HepG2 (cell line): ENCODE results near the gene KCNH6. TPM values are rescaled to one million over a fixed set of nuclear protein-coding genes. Genes with fewer than 3 reads are reported as not detected.

Experiments used
- ATAC-seq: fragments of 200-7000 bp; cut with Tn5 transposase; 3 replicates; pipeline ENCODE4 v1.9.1; 2020; ENCODE audit warnings: mild to moderate bottlenecking, moderate library complexity
- BruUV-seq: library from RNA; stranded (reverse); fragments of 400-500 nt; replicated peaks from 2 replicates; lab custom pipeline; 2021; lab: Mats Ljungman, UMichigan
- CTCF ChIA-PET: fragments of 300-600 bp; formaldehyde crosslinking; extraction: SDS; loops from one replicate; lab custom pipeline; 2021; ENCODE audit warnings: low total read pairs, inconsistent platforms, low intra/inter-chr PET ratio; lab: Yijun Ruan, JAX
- POLR2A ChIA-PET: fragments of 350-600 bp; sonication (Branson Sonifier 250); formaldehyde crosslinking; loops from one replicate; lab custom pipeline; 2020; ENCODE audit warnings: antibody characterized with exemption, inconsistent platforms; lab: Yijun Ruan, JAX
- DNase-seq: peaks from one replicate; pipeline ENCODE4 v3.0.0-alpha.2; 2015; ENCODE audit warnings: low spot score
- FAIRE-seq: peaks from 3 replicates; lab custom pipeline; 2011; peaks lifted over from hg19 to GRCh38; lab: Jason Lieb, UNC
- H2AFZ ChIP-seq: one replicate; pipeline ENCODE4 v1.6.1; 2011; ENCODE audit warnings: low read length, inconsistent platforms
- H3K27ac ChIP-seq: fragments of 300-600 bp; 3 replicates; pipeline ENCODE4 v1.8.0; 2011; ENCODE audit warnings: mixed run types, mild to moderate bottlenecking, mixed read lengths, low read length, inconsistent platforms; ENCODE audit not compliant: insufficient read depth; ENCODE audit errors: extremely low read length
- H3K27me3 ChIP-seq, 2 experiments: fragments of 200-600 bp in 1 of 2; 2 replicates in 1 of 2; 3 replicates in 1 of 2; pipeline versions ENCODE4 v1.6.0 to v1.8.0; 2011; ENCODE audit warnings: low read length in 2 of 2, mild to moderate bottlenecking in 2 of 2, moderate library complexity in 2 of 2, inconsistent platforms in 1 of 2; ENCODE audit not compliant: insufficient read depth in 2 of 2, control insufficient read depth in 1 of 2
- H3K36me3 ChIP-seq, 2 experiments: fragments of 200-600 bp in 1 of 2; replicated peaks in 1 of 2; 2 replicates in 1 of 2; 3 replicates in 1 of 2; pipeline versions ENCODE4 v1.5.1 to v1.8.0; 2011; ENCODE audit warnings: low read length in 2 of 2, inconsistent platforms in 1 of 2; ENCODE audit not compliant: insufficient read depth in 2 of 2, control insufficient read depth in 1 of 2
- H3K4me1 ChIP-seq: 2 replicates; pipeline ENCODE4 v1.5.1; 2012; ENCODE audit warnings: low read length, inconsistent platforms; ENCODE audit not compliant: insufficient read depth
- H3K4me2 ChIP-seq: 2 replicates; pipeline ENCODE4 v1.6.0; 2011; ENCODE audit warnings: low read depth, low read length, inconsistent platforms
- H3K4me3 ChIP-seq, 3 experiments: fragments of 200-600 bp in 1 of 3; sonication (generic), shearing (Covaris generic) in 1 of 3; replicated peaks in 1 of 3; 2 replicates each; pipeline ENCODE4 v1.5.1; 2011 to 2016; ENCODE audit warnings: low read length in 3 of 3, inconsistent platforms in 2 of 3, low read depth in 2 of 3, mild to moderate bottlenecking in 2 of 3, control low read depth in 1 of 3, mixed read lengths in 1 of 3; ENCODE audit not compliant: insufficient read depth in 1 of 3
- H3K79me2 ChIP-seq: one replicate; pipeline ENCODE4 v1.6.1; 2011; ENCODE audit warnings: low read length, inconsistent platforms; ENCODE audit not compliant: insufficient read depth
- H3K9ac ChIP-seq: 2 replicates; pipeline ENCODE4 v1.6.0; 2011; ENCODE audit warnings: mild to moderate bottlenecking, low read depth, low read length, inconsistent platforms; ENCODE audit not compliant: insufficient read depth
- H3K9me3 ChIP-seq: 2 replicates; pipeline ENCODE4 v1.5.1; 2012; ENCODE audit warnings: mild to moderate bottlenecking, low read length
- H4K20me1 ChIP-seq: 2 replicates; pipeline ENCODE4 v1.6.0; 2011; ENCODE audit warnings: inconsistent platforms, mild to moderate bottlenecking, low read length, moderate library complexity; ENCODE audit not compliant: insufficient read depth
- ARNT ChIP-seq: fragments of 450-650 bp; IDR thresholded peaks from 2 replicates; pipeline ENCODE4 v1.6.1; 2017
- RFX5 ChIP-seq: IDR thresholded peaks from 2 replicates; pipeline ENCODE4 v1.6.1; 2011; ENCODE audit warnings: low read depth, low read length, improper control_type of control experiment
- ZBTB26 ChIP-seq: IDR thresholded peaks from 2 replicates; pipeline ENCODE4 v1.6.1; 2016; ENCODE audit warnings: missing compliant biosample characterization, missing genetic modification reagents, borderline replicate concordance
- ZNF672 ChIP-seq: sonication (generic); formaldehyde crosslinking; IDR thresholded peaks from 2 replicates; pipeline ENCODE4 v1.8.1; 2022; ENCODE audit warnings: missing genetic modification reagents
- WGBS: methylation state at CpG from one replicate; pipeline ENCODE4 v1.1.6; 2017; ENCODE audit warnings: low lambda C conversion rate; 5-methylcytosine and 5-hydroxymethylcytosine counted together
- in situ Hi-C: cut with HindIII; loops from 2 replicates; pipeline ENCODE4 v1.10.0; 2017; ENCODE audit warnings: low pct_unique_long_range_greater_than_20kb; ENCODE audit not compliant: extremely low pct_ligation_motif_present
- intact Hi-C: fragments of 100-400 bp; cut with micrococcal nuclease; formaldehyde crosslinking; loops from one replicate; pipeline ENCODE4 v1.10.0; 2022; ENCODE audit not compliant: unreplicated experiment
- polyA plus RNA-seq, 8 experiments: library from polyadenylated mRNA; depleted of rRNA in 3 of 8; stranded (reverse) in 7 of 8; unstranded in 1 of 8; fragments of >200 nt; fragmentation: Illumina TruSeq in 4 of 8; extraction: Trizol in 4 of 8; gene quantifications; 2 replicates each; pipeline versions ENCODE4 v1.2.1 to v1.2.3, GENCODE V29; 2011 to 2016; ENCODE audit warnings: low read depth in 4 of 8, missing spikeins in 1 of 8, mixed read lengths in 1 of 8; ENCODE audit not compliant: insufficient read depth in 1 of 8
- total RNA-seq, 5 experiments: library from RNA; depleted of rRNA; stranded (reverse); fragments of >200 nt; fragmentation: Illumina TruSeq; extraction: Trizol; gene quantifications; 2 replicates each; pipeline ENCODE4 v1.2.3, GENCODE V29; 2016; ENCODE audit warnings: low read depth in 1 of 5

The KCNH6 gene
- total and polyA plus RNA-seq, 2 of the 13 experiments (the other 11 are each of a cell fraction or from before 2014, with no cell fraction given): 0.05 to 0.18 TPM

GRCh38 chr17:63491977-63492618 lies 31.1 kb upstream of the KCNH6 start:
- in situ Hi-C loops: no loop called here
- DNase-seq (no peak), FAIRE-seq (no peak), ATAC-seq (no peak)
- Histone ChIP-seq H3K27me3 (peaks cover 15 to 90% of the 10 kb centered on the region in 2 experiments; a peak in 4 of 5 replicates), H3K36me3 (no peaks in the 10 kb centered on the region), H3K79me2 (no peaks in the 10 kb centered on the region), H3K4me2 (no peak overlapping the region), H2AFZ (no peak overlapping the region), H3K27ac (no peak overlapping the region), H3K4me1 (peaks cover 11% of the 10 kb centered on the region; the same call in 1 of the 2 replicates), H3K9ac (no peak overlapping the region), H4K20me1 (no peaks in the 10 kb centered on the region), H3K4me3 (no peak overlapping the region), H3K9me3 (no peaks in the 10 kb centered on the region)
- no TSS peak for BruUV-seq
- intact Hi-C loops: no loop called here
- TF ChIP-seq RFX5 (peak; percentile 93), ARNT (no peak)
- ChIA-PET POLR2A (no interaction called here), CTCF (no interaction called here)
- 32% methylated on average over 9 of the region's 10 CpGs for WGBS

DNA sequence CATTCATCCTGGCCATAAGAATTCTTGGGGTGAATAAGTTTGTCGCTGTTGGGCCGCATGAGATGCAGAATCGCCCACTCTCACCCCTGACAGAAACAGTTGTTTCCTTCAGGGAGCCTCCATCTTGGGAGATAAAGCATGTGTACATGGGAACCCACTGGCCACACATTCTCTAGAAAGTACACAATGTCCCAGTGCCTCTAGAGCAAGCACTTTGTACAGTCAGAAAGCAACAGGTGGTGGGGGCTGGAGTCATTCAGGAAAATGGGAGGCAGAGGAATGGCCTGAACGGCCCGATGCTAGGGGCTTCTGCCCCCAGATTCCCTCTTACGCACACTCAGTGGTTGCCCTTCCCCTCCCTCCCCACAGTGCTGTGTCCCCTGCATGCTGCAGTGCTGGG lies 30.2 kb upstream of the KCNH6 start:
- ChIA-PET POLR2A (no interaction called here), CTCF (no interaction called here)
- no TSS peak for BruUV-seq
- DNase-seq (no peak), ATAC-seq (no peak), FAIRE-seq (no peak)
- no peak for TF ChIP-seq ZNF672 (CRISPR knock-in tag)
- peak; percentile 69; the same call in 1 of the 2 replicates for TF ChIP-seq ZBTB26 (CRISPR knock-in tag)
- Histone ChIP-seq H3K4me3 (no peak overlapping the region), H3K9ac (no peak overlapping the region), H3K9me3 (no peaks in the 10 kb centered on the region), H3K27me3 (peaks cover 14 to 81% of the 10 kb centered on the region in 2 experiments; a peak in 4 of 5 replicates), H2AFZ (no peak overlapping the region), H3K27ac (no peak overlapping the region), H3K79me2 (no peaks in the 10 kb centered on the region), H3K36me3 (no peaks in the 10 kb centered on the region), H3K4me2 (no peak overlapping the region), H4K20me1 (no peaks in the 10 kb centered on the region), H3K4me1 (peaks cover 13% of the 10 kb centered on the region)
- WGBS: 69% methylated on average over 5 of the region's 6 CpGs
- in situ Hi-C loops: no loop called here
- intact Hi-C loops: no loop called here
